Ammon's horn (tissue), 1 donor: ENCODE data around the gene FXR2.

Source experiments
- DNase-seq: peaks from one replicate; pipeline ENCODE4 v3.0.0-alpha.2; 2016; ENCODE audit warnings: low spot score

The FXR2 gene

DNA sequence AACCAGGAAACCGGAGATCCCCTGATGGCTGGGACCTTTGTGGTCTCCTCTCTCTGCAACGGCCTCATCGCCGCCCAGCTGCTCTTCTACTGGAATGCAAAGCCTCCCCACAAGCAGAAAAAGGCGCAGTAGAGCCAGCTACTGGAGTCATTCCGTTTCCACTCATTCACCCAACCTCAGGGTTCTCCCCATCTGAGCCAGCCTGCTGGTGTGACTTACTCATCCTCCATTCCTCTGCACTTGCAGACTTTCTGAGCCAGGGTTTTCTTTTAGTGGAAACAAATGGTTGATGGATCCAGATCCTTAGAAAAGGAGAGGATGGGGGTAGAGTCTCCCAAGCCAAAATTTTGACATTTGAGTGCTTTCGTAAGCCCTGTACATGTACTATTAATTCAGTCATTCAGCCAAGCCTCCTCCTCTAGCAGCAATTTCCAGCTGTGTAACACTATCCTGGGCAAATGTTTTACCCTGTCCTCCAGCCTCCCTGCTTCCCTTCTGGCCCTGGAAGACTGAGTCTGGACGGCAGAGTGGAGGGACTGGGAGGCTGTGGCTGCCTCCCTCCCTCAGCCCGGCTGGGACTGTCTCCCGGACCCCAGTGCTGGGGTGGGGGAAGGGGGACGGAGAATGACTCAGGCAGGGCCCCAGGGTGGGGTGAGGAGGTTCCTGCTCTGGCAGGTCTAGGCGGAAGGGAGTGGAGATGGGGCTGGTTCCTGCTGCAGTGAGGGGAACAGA lies 27.1 kb downstream of the FXR2 start:
- DNase-seq = no peak

DNA sequence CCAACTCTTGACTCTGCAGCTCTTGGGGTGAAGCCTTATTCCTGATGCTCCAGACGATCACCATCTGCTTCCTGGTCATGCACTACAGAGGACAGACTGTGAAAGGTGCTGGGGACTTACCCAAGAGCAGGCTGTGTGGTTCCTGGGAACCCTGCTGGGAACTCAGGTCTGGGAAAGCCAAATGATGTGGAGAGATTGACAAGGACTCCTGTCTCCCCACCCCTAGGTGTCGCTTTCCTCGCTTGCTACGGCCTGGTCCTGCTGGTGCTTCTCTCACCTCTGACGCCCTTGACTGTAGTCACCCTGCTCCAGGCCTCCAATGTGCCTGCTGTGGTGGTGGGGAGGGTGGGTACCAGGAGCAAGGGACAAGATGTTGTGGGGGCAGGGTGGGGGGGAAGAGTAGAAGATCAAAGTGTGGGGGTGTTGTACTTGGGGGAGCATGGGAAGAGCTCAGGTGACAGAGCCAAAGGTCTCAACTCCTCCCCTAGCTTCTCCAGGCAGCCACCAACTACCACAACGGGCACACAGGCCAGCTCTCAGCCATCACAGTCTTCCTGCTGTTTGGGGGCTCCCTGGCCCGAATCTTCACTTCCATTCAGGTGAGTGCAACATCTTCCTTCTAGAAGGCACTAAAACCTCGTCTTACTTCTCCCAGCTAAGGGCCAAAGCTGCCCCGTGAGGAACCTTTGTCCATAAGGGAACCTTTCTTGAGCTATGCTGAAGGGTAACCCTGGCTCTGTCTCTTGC lies 27.9 kb downstream of the FXR2 start:
- DNase-seq = no peak

DNA sequence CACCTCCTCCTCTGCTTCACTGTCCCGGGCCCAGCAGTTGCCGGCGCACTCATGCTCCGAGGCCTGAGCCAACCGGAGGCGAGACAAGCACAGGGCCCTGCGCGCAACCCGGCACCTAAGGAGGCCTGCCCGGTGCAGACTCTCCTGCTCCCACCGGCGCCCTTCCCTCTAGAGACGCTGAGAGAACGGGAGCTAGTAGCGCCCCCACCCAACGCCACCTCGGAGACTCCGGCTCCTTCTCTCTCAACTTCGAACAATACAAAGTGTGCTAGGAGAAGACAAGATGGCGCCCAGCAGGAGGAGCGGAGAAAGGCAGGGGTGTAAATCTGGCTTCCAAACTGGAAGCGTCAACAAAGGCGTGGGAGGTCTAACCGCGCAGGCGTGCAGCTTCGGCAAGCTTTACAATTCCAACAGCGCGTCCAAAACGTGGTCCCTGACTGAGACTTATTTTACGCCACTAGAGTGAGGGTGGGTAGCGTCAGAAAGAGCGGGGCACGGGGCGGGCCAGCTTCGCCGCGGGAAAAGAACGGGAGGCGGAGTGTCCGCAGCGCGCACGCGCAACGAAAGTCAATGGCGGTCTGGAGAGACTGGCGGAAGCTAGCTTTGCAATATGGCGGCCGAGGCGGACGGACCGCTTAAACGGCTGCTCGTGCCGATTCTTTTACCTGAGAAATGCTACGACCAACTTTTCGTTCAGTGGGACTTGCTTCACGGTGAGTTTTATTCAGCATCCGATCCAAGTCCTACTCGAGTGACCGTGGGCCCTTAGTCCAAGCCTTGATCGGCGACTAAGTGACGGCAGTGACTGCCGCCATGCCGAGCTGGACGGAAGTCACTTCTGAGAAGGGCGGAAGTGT lies 31.2 kb downstream of the FXR2 start, which contains the start of gene MPDU1:
Gene MPDU1 (plus strand): TSS at position 600 of the 857 bp plus-strand sequence. CDS start 11 bp downstream, at position 611.
- DNase-seq = peak; percentile 97

DNA sequence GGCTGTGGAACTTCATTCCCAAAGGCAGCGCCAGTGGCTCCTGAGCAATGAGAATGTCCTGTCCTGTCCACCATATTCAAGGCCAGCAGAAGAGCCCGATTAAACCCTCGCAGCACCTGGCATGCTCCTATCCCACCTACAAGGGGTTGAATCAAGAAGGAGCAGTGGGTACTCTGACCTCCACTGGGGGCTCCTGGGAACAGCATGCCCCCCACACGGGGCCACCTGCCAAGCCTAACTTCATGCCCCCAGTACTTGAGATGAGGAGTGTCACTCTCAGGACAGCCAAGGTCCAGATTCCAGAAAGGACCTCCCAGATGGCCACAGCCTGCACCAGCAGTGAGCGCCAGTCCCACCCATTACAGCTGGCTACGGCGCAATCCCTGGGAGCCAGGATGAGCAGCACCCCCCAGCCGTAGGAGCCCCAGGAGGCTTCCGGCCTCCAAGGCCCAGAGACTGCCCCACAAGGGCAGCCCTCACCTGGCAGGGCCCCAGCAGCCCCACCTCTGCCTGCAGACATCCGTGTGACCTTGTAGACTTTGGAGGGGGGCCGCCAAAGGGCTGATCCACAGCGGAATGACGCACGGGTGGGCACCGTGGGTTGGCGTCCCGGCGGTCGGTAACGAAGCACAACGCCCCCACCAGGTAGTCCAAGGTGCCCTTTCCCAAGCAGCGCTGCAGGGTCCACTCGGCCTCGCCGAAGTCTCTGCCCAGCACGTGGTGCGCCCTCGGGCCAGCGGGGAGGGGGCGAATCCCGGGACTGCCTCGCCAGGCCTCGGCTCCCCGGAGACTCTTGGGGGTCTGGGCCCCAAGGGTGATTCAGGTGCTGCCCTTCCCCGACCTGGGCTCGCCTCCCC lies 32.1 kb downstream of the FXR2 start:
- no peak for DNase-seq

DNA sequence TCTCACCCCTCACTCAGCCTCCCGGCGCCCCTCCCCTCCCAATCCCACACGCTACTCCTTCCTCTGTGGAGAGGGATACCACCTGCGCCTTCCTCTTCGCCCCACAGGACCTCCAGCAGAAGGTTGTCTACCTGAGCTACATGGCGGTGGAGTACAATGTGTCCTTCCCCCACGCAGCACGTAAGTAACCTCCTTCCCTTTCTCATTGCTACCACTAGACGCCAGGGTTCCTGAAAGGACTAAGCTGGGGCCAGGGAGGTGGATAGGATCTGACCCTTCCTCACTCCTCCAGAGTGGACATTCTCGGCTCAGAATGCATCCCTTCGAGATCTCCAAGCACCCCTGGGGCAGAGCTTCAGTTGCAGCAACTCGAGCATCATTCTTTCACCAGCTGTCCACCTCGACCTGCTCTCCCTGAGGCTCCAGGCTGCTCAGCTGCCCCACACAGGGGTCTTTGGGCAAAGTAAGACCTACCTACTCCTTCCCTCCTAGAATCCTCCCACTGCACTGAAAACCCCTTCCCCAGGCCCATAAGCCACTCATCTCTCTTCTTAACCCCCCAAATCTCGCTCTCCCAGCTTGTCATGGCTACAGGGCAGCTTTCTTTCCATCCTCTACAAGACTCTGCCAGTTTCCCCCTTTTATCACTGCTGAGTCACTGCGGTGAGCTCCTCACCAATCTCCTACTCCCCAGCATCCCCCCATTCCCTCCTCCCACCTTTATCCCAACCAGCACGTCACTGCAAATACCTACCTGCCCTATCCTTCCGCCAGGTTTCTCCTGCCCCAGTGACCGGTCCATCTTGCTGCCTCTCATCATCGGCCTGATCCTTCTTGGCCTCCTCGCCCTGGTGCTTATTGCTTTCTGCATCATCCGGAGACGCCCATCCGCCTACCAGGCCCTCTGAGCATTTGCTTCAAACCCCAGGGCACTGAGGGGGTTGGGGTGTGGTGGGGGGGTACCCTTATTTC lies 33.8 kb downstream of the FXR2 start:
- no peak for DNase-seq

DNA sequence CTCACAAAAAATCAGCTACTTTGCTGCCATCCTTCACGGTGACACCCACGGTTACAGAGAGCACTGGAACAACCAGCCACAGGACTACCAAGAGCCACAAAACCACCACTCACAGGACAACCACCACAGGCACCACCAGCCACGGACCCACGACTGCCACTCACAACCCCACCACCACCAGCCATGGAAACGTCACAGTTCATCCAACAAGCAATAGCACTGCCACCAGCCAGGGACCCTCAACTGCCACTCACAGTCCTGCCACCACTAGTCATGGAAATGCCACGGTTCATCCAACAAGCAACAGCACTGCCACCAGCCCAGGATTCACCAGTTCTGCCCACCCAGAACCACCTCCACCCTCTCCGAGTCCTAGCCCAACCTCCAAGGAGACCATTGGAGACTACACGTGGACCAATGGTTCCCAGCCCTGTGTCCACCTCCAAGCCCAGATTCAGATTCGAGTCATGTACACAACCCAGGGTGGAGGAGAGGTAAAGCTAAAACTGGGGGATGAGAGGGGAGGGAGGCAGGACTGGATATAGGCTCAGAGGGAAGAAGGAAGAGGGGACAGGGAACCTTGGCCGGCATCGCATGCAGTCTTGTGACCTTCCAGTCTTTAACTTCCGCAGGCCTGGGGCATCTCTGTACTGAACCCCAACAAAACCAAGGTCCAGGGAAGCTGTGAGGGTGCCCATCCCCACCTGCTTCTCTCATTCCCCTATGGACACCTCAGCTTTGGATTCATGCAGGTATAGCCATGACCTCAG lies 34.7 kb downstream of the FXR2 start:
- no peak for DNase-seq

DNA sequence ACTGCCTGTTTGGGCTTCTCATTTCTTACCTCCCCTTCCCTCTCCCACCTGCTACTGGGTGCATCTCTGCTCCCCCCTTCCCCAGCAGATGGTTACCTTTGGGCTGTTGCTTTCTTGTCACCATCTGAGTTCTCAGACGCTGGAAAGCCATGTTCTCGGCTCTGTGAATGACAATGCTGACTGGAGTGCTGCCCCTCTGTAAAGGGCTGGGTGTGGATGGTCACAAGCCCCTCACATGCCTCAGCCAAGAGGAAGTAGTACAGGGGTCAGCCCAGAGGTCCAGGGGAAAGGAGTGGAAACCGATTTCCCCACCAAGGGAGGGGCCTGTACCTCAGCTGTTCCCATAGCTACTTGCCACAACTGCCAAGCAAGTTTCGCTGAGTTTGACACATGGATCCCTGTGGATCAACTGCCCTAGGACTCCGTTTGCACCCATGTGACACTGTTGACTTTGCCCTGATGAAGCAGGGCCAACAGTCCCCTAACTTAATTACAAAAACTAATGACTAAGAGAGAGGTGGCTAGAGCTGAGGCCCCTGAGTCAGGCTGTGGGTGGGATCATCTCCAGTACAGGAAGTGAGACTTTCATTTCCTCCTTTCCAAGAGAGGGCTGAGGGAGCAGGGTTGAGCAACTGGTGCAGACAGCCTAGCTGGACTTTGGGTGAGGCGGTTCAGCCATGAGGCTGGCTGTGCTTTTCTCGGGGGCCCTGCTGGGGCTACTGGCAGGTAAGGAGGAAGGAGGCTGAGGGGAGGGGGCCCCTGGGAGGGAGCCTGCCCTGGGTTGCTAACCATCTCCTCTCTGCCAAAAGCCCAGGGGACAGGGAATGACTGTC lies 35.5 kb downstream of the FXR2 start, which contains the start of gene CD68:
Gene CD68 (plus strand): TSS at position 638 of the 833 bp plus-strand sequence. CDS start 40 bp downstream, at position 678.
- DNase-seq = peak; percentile 70

DNA sequence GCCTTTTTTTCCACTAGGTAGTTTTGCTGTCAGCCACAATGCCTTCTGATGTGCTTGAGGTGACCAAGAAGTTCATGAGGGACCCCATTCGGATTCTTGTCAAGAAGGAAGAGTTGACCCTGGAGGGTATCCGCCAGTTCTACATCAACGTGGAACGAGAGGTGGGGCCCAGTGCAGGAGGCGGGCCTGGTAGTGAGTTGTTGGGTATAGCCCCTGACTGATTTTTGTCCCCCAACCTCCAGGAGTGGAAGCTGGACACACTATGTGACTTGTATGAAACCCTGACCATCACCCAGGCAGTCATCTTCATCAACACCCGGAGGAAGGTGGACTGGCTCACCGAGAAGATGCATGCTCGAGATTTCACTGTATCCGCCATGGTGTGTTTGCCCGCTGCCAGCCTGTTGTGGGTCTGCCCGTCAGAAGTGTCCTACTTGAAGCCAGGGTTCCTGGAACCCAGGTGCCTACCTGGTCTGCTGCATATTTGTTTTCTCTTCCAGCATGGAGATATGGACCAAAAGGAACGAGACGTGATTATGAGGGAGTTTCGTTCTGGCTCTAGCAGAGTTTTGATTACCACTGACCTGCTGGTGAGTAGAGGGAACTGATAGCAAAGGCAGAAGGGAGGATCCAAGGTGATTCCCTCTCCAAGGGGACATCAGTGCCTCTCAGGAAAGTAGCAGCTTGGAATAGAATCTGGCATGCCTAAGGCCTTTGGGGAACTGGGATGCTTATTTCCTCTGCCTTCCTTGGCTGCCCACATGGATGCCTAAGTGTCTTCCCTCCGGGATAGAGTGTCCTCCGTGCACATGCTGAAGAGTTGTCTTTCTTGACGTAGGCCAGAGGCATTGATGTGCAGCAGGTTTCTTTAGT lies 37.1 kb downstream of the FXR2 start:
- no peak for DNase-seq

DNA sequence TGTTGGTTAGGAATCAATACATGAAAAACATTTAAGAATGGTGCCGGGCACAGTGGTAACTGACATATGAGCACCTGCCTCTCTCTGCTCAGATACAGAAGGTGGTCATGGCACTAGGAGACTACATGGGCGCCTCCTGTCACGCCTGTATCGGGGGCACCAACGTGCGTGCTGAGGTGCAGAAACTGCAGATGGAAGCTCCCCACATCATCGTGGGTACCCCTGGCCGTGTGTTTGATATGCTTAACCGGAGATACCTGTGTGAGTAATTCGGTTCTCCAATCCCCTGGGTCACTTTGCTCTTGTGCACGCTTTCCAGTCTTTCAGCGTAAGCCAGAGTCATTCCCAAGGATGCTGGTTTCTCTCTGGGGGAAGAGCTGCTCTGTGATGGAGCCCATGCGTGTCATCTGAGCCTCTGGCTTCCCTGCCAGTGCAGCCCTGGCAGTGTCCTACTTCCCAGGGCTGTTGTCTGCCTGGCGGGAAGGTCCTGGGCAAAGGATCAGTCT lies 38.2 kb downstream of the FXR2 start:
- no peak for DNase-seq

DNA sequence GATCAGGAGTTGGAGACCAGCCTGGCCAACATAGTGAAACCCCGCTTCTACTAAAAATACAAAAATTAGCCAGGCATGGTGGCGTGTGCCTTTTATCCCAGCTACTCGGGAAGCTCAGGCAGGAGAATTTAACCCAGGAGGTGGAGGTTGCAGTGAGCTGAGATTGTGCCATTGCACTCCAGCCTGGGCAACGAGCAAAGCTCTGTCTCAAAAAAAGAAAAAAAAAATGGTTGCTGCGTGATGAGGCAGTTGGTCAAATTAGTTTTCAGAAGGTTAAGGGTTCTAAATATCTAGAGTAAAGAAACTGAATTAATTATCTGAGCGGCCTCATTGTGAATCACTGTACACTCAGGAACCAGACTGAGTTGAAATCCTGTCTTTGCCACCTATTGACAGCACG lies 38.7 kb downstream of the FXR2 start:
- DNase-seq = no peak

DNA sequence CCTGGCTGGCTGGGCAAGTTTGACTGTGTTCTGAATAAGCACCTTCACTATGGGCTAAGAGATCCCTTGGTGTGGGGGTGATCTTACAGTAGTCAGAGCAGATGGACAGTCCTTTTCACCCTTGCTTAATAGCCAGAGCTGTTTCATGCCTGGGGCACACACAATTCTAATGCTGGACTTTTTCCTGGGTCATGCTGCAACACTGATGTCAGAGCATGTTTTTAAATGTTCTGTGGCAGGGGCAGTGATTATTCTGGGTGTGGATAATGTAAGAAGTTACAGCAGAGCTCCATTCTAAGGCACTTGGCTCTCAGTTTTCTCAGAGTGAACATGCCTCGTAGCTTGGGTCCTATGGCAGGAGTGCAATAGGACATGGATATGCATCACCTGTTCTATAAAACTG lies 39.2 kb downstream of the FXR2 start:
- no peak for DNase-seq

DNA sequence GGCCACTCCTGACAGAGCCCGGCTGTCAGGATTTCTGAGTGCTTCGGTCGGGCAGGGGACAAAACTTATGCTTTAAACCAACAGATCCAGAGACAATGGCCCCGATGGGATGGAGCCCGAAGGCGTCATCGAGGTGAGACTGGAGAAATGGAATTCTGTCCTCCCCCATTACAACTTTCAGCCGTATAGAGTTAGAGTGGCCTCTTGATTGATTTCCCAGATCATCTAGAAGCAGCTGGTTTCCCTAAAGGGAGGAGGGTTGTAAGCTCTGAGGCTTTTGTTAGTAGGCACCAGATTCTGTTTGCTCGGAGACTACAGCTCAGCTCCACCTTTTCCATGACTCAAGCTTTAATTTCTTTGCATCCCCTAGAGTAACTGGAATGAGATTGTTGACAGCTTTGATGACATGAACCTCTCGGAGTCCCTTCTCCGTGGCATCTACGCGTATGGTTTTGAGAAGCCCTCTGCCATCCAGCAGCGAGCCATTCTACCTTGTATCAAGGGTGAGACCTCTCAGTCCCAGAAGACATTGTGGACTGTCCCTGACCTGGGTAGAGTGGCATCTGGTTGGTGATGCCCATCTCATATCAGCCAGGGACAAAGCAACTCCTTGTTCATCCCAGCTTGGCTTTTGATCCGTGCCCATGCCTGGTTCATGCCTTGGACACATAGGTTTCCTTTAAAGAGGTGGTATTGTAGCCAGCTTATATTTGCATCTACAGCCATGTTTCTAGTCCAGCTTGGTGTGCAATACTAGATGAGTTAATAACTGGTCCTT lies 40.3 kb downstream of the FXR2 start:
- no peak for DNase-seq

DNA sequence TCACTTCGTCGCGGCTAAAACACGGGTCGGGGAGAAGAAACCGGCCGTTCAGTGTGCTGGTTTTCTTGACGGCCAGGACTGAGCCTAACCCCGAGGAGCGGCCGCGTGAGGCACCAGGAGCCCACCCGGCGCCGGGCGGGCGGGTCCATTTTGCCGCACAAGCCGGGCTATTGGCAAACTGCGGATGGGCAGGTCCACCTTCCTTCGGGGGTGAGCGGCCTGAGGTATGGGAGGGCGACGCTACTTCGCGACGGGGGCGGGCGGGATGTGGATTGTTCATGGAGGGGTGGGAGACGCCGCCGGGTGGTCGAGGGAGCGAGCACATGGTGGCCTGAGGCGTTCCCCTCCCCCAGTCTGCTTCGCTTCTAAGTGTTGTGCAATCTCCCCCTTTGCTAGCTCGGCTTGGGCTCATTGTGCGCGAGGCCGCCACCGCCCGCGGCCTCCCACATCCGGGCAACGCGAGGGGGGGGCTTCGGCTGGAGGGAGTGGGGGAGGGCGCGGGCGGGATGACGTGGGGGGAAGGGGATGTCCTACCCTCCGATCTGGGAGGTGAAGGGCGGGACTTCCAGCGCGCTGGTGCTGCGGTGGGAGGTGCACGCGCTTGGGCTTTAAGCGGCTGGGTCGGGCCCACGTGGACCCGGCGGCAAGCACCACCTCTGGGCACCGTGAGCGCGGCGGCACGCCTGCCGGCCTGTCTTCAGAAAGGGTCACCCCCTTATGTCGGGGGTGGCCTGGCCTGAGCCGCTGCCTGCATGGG lies 41.2 kb downstream of the FXR2 start:
- DNase-seq = peak; percentile 94

DNA sequence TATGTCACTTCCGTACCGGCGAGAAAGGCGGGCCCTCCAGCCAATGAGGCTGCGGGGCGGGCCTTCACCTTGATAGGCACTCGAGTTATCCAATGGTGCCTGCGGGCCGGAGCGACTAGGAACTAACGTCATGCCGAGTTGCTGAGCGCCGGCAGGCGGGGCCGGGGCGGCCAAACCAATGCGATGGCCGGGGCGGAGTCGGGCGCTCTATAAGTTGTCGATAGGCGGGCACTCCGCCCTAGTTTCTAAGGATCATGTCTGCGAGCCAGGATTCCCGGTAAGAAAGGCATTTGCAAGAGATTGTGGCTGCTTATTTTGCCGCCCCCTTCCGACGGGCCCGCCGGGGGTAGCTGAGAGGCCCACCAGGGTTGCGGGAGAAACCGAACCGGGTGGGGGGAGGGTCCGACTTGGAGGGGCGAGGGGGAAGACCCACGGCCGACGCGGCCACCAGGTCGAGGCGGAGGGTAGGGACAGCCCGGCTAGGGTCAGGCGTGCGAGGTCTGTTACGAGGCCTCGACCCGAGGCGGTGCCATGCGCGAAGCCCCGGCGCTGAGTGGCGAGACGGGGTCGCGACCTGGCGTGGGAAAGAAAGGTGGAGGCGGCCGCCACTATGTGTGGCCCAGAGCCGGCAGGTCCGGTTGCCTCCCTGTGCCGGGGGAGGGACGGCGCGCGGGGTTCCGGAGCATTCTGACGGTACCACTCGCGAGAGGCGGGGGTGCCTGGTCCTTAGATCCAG lies 41.9 kb downstream of the FXR2 start:
- peak; percentile 99 for DNase-seq

DNA sequence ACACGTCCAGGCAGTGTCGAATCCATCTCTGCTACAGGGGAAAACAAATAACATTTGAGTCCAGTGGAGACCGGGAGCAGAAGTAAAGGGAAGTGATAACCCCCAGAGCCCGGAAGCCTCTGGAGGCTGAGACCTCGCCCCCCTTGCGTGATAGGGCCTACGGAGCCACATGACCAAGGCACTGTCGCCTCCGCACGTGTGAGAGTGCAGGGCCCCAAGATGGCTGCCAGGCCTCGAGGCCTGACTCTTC lies 42.4 kb downstream of the FXR2 start:
- DNase-seq = no peak
